Vagina (tissue), 2 donors: Measurements from ENCODE around the gene CRYGS.

Experiments
- POLR2AphosphoS5 ChIP-seq, 2 donors: sonication (generic); formaldehyde crosslinking; IDR thresholded peaks; one replicate each; pipeline ENCODE4 v1.9.0; 2017; ENCODE audit warnings: antibody characterized with exemption in 2 of 2, mild to moderate bottlenecking in 2 of 2, low read depth in 1 of 2; ENCODE audit not compliant: insufficient read depth in 1 of 2
- TF ChIP-seq, protein P1 (sequence below), 3 experiments: fragments of 450-650 bp in 2 of 3; fragments of 200-600 bp in 1 of 3; sonication (generic) in 1 of 3; IDR thresholded peaks; one replicate each; pipeline ENCODE4 v1.5.1; 2017 to 2019; ENCODE audit warnings: antibody characterized with exemption in 3 of 3, mild to moderate bottlenecking in 2 of 3, moderate library complexity in 2 of 3

DNA sequence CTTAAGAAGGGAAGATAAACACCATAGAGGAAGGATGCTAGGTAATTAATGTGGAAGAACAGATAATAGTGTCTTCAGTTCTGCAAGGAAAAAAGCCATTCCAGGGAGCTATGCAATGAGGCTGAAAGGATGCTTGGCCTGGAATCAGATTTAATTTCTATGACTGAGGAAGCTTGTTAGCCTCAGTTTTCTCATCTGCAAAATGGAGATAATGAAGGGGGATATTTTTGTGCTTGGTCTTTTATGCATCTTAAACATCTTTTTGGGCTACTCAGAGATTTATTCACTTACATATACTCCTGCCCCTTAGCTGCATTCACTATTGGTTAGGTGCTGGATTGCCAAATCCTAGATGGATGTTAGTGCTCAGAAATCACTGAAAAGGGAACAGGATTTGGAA is 43.0 kb upstream of the CRYGS start:
- TF ChIP-seq, protein P1, sequence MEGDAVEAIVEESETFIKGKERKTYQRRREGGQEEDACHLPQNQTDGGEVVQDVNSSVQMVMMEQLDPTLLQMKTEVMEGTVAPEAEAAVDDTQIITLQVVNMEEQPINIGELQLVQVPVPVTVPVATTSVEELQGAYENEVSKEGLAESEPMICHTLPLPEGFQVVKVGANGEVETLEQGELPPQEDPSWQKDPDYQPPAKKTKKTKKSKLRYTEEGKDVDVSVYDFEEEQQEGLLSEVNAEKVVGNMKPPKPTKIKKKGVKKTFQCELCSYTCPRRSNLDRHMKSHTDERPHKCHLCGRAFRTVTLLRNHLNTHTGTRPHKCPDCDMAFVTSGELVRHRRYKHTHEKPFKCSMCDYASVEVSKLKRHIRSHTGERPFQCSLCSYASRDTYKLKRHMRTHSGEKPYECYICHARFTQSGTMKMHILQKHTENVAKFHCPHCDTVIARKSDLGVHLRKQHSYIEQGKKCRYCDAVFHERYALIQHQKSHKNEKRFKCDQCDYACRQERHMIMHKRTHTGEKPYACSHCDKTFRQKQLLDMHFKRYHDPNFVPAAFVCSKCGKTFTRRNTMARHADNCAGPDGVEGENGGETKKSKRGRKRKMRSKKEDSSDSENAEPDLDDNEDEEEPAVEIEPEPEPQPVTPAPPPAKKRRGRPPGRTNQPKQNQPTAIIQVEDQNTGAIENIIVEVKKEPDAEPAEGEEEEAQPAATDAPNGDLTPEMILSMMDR (IDR thresholded peaks at IDR 0.05) = no peak
- no peak for TF ChIP-seq POLR2AphosphoS5 (IDR thresholded peaks at IDR 0.05; ENCODE audit: insufficient read depth in 1 of 2, low read depth in 1 of 2)
